Measurements from ENCODE around the gene DUS1L.
"Not testable (repeated sequence)": the region's sequence is repeated elsewhere in the genome, so short reads cannot be mapped to it uniquely, and the experiment has no call there.

Gene DUS1L

GRCh38 chr17:82038796-82039409, 26.7 kb downstream of the DUS1L start:
- DNase-seq, result not testable (repeated sequence)

GRCh38 chr17:82037889-82038195, 27.8 kb downstream of the DUS1L start:
- DNase-seq, result no peak

- DNase-seq, result peak; percentile 94
These were observed 28.3 kb downstream of the DUS1L start, which contains the start of gene DCXR for GRCh38 chr17:82037092-82037888. Gene DCXR, minus strand, starts transcription at chr17:82037697. Its CDS starts 15 bp downstream, at chr17:82037682.

- no peak for DNase-seq
These were observed 28.9 kb downstream of the DUS1L start for GRCh38 chr17:82036634-82037091.

GRCh38 chr17:82035956-82036633, 29.5 kb downstream of the DUS1L start:
- DNase-seq, result no peak

- no peak for DNase-seq
These were observed 30.1 kb downstream of the DUS1L start for GRCh38 chr17:82035488-82035887.

GRCh38 chr17:82034371-82035011, 31.1 kb downstream of the DUS1L start:
- no peak for DNase-seq

- no peak for DNase-seq
These were observed 32.1 kb downstream of the DUS1L start for GRCh38 chr17:82033359-82034085.

- peak; percentile 35 for DNase-seq
These were observed 33.5 kb downstream of the DUS1L start for GRCh38 chr17:82031885-82032627.

GRCh38 chr17:82031303-82031884, 34.2 kb downstream of the DUS1L start, which contains the start of gene RAC3:
Gene RAC3, plus strand, starts transcription at chr17:82031678. Its CDS starts 84 bp downstream, at chr17:82031762.
- no peak for DNase-seq

GRCh38 chr17:82030470-82031302, 34.9 kb downstream of the DUS1L start:
- DNase-seq, result peak; percentile 77

- no peak for DNase-seq
These were observed 35.6 kb downstream of the DUS1L start for GRCh38 chr17:82029990-82030469.

- DNase-seq, result no peak
These were observed 36.2 kb downstream of the DUS1L start for GRCh38 chr17:82029391-82029790.

GRCh38 chr17:82028966-82029365, 36.6 kb downstream of the DUS1L start:
- no peak for DNase-seq

GRCh38 chr17:82028246-82028645, 37.4 kb downstream of the DUS1L start:
- no peak for DNase-seq

- no peak for DNase-seq
These were observed 40.0 kb downstream of the DUS1L start for GRCh38 chr17:82025401-82026107.

- no peak for DNase-seq
These were observed 40.7 kb downstream of the DUS1L start for GRCh38 chr17:82024859-82025258.

- DNase-seq, result no peak
These were observed 42.0 kb downstream of the DUS1L start for GRCh38 chr17:82023447-82024241.

GRCh38 chr17:82022981-82023446, 42.6 kb downstream of the DUS1L start, which contains the start of gene LRRC45:
Gene LRRC45, plus strand, starts transcription at chr17:82023305. Its CDS starts 339 bp downstream, at chr17:82023644.
- DNase-seq, result peak; percentile 99
